Heart right ventricle (tissue), 16 donors: ENCODE data around the gene SFSWAP. TPM values are rescaled to one million over a fixed set of nuclear protein-coding genes. Genes with fewer than 3 reads are reported as not detected.
"Not testable (repeated sequence)": the region's sequence is repeated elsewhere in the genome, so short reads cannot be mapped to it uniquely, and the experiment has no call there.

ENCODE experiments used
- ATAC-seq, 8 donors: fragments of 200-7000 bp; cut with Tn5 transposase; one replicate each; pipeline ENCODE4 v1.9.1; 2020; ENCODE audit warnings: mild to moderate bottlenecking in 8 of 8, moderate library complexity in 8 of 8, moderate number of reproducible peaks in 1 of 8
- DNase-seq, 2 donors: peaks; one replicate each; pipeline ENCODE4 v3.0.0-alpha.2; 2020
- H3K27ac ChIP-seq, 10 donors: fragments of 200-600 bp; sonication (generic) in 2 of 10; one replicate each; pipeline versions ENCODE4 v1.5.0 to v1.8.0; 2020 to 2022; ENCODE audit warnings: mild to moderate bottlenecking in 3 of 10
- H3K27me3 ChIP-seq, 7 donors: fragments of 200-600 bp; one replicate each; pipeline ENCODE4 v1.8.0; 2021 to 2022; ENCODE audit warnings: mild to moderate bottlenecking in 2 of 7
- H3K36me3 ChIP-seq, 9 donors: fragments of 200-600 bp; sonication (generic) in 1 of 9; one replicate each; pipeline versions ENCODE4 v1.5.0 to v1.8.0; 2020 to 2022; ENCODE audit warnings: mild to moderate bottlenecking in 2 of 9
- H3K4me1 ChIP-seq, 9 donors: fragments of 200-600 bp; sonication (generic) in 1 of 9; one replicate each; pipeline versions ENCODE4 v1.5.0 to v1.8.0; 2020 to 2022; ENCODE audit warnings: mild to moderate bottlenecking in 4 of 9
- H3K4me3 ChIP-seq, 10 donors: fragments of 200-600 bp; sonication (generic) in 2 of 10; one replicate each; pipeline versions ENCODE4 v1.5.0 to v1.8.0; 2020 to 2022; ENCODE audit warnings: mild to moderate bottlenecking in 7 of 10, moderate library complexity in 2 of 10
- H3K9me3 ChIP-seq, 11 donors: fragments of 200-600 bp in 10 of 11; sonication (generic) in 2 of 11; one replicate each; pipeline versions ENCODE4 v1.5.0 to v1.8.0; 2013 to 2022; ENCODE audit warnings: mild to moderate bottlenecking in 2 of 11, control low read depth in 1 of 11, moderate library complexity in 1 of 11
- WGBS, 2 donors: extraction: QIAGEN DNeasy Blood & Tissue Kit; methylation state at CpG; one replicate each; pipeline ENCODE4 v1.1.7; 2013; ENCODE audit warnings: inconsistent platforms in 1 of 2; 5-methylcytosine and 5-hydroxymethylcytosine counted together
- intact Hi-C, 10 donors: fragments of 100-400 bp; cut with DNase I; formaldehyde crosslinking; loops; one replicate each; pipeline versions ENCODE4 v1.11.1 to v1.14.2; 2022
- long read RNA-seq, 3 donors: library from polyadenylated mRNA; unstranded; transcript quantifications; one replicate each; pipeline ENCODE4 v2.0.0, GENCODE V29; 2020 to 2021
- polyA plus RNA-seq, 2 donors: library from polyadenylated mRNA; stranded (reverse); fragments of 200-250 nt; gene quantifications; one replicate each; pipeline ENCODE4 v1.2.3, GENCODE V29; 2013
- total RNA-seq, 10 donors: library from RNA; stranded (reverse); fragmentation: NEBNext Ultra II Directional in 3 of 10; extraction: Animal tissue kit (Norgen Biotek cat#: 25700) in 3 of 10; gene quantifications; one replicate each; pipeline versions ENCODE4 v1.2.1 to v1.2.4, GENCODE V29; 2021 to 2023
- TF ChIP-seq, protein P1 (sequence below), 9 donors: fragments of 200-600 bp; sonication (generic) in 2 of 9; IDR thresholded peaks; one replicate each; pipeline versions ENCODE4 v1.5.0 to v1.8.0; 2021 to 2022; ENCODE audit warnings: antibody characterized with exemption in 9 of 9, mild to moderate bottlenecking in 5 of 9, moderate library complexity in 1 of 9
- donor health status: Arrhythmogenic right ventricular cardiomyopathy.
- donor health status: ischemic (EF 13 %, LVEDD 7.1; RV severe dilation, severe dysfunction).
- donor health status: healthy with polysubstance abuse.
- donor health status: DM: no; HTN: yes; CAD: no.
- donor health status: DM: no; HTN: no; CAD: no.
- donor health status: ischemic (EF 25% LVEDD 6.9; RV normal size, moderate dysfunction).
- donor health status: ischemic (EF 25% LVEDD 5.7; RV mildly dilated, moderate dysfunction).
- donor health status: healthy.
- donor health status: DM: yes; HTN: yes; CAD: no.
- donor health status: Ischemic cardiomyopathy.
- donor health status: ischemic (EF 35%, LVEDD 5.7; RV mildly dilated, moderate dysfunction).
- donor health status: nonischemic (EF 11% LVEDD 7.7; RV severe dilation, severe dysfunction).
- donor health status: DM: yes; HTN: yes; CAD: no.
- donor health status: PGD.
- donor health status: ischemic (EF 29% LVEDD 5.4; RV normal size, mild dysfunction).
- donor health status: nonischemic (EF 23%, LVEDD 6.1; RV moderate dilation, normal function).

The SFSWAP gene
- total RNA-seq, result 10 to 100 TPM; 14.8 to 26.8 (median 19.6) TPM
- 10 to 100 TPM; 14.5 to 34.1 TPM for polyA plus RNA-seq
- long read RNA-seq, donor 1, full-length matches to known transcripts, result 1 of 30 reads
- long read RNA-seq, donor 1, partial matches to known transcripts, result 26 of 30 reads
- long read RNA-seq, donor 1, other reads (novel, unspliced or antisense), result 3 of 30 reads
- long read RNA-seq, donor 2, partial matches to known transcripts, result 22 of 28 reads
- long read RNA-seq, donor 2, other reads (novel, unspliced or antisense), result 6 of 28 reads
- long read RNA-seq, donor 3, partial matches to known transcripts, result 25 of 33 reads
- long read RNA-seq, donor 3, other reads (novel, unspliced or antisense), result 8 of 33 reads

- peak; percentile 96 to 98 (median 97) for ATAC-seq
Measured at GRCh38 chr12:131710464-131711457, at the start of gene SFSWAP. Gene SFSWAP (plus strand): TSS chr12:131711090. CDS start chr12:131711230, 140 bp downstream.

DNA sequence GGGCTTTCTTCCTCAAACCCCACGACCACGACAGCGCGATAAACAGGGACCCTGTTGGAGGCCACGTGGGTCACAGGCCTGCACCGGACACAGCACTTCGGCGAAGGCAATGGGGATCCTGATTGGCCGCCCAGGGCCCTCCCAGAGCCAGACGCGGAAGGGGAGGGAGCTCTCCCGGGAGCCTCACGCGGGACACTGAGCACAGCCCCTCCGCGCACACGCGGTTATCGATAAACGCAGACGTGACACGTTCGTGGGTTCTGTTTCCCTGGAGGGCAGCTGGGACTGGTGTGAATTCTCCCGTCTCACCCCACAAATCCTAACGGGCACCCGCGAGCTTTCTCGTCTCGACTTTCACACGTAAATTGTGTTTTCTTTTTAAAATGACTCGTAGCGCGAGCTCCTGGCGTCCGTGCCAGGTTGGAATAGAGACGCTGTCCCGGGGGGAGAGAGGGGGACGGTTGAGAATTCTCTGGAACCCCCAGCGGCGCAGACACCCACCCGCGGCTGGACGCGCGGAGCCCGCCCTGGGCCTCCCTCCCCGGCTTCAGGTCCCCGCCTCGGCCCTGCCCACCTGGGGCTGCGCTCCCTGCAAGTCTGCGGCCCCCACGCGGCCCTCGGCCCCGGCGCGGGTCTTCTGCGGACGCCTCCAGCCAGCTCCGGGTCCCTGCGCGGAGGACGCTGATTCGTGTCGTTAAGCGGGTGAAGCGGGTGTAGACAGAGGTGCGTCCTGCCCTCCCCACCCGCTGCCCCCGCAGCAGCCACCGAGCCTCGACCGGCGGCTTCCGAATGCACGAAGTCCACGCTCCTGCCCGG lies 49.5 kb upstream of the SFSWAP start:
- peaks cover 0 to 24% (median 13%) of the 10 kb centered on the region in 7 donors for H3K27me3 ChIP-seq
- not testable (repeated sequence) for H3K9me3 ChIP-seq, H3K27ac ChIP-seq, H3K4me1 ChIP-seq, H3K36me3 ChIP-seq, DNase-seq
- 15 to 20% methylated on average over 14 to 23 of the region's 78 CpGs for whole genome bisulfite sequencing, 2 donors
- peak overlapping the region in 5 of 10 donors; percentile 10 to 45 (median 38) for H3K4me3 ChIP-seq
- intact Hi-C loops, result loop anchor here in 2 of 10 donors (10.0 kb wide), 1 partner anchor 367 kb away; no protein-coding TSS in a partner anchor
- peak in 7 of 8 donors; percentile 10 to 61 (median 38) for ATAC-seq

More at GRCh38 chr12:131710464-131711457, at the start of gene SFSWAP:
- Histone ChIP-seq H3K36me3 (peaks cover 0 to 31% (median 20%) of the 10 kb centered on the region in 9 donors), H3K27me3 (no peaks in the 10 kb centered on the region), H3K27ac (peak within 1 kb of the TSS; percentile 87 to 100 (median 96)), H3K4me3 (peak within 1 kb of the TSS; percentile 57 to 100 (median 91)), H3K9me3 (peaks cover 0 to 8% (median 0%) of the 10 kb centered on the region in 11 donors), H3K4me1 (peaks cover 2 to 30% (median 23%) of the 10 kb centered on the region in 9 donors)
- DNase-seq, result peak; percentile 74 to 76
- TF ChIP-seq, protein P1, sequence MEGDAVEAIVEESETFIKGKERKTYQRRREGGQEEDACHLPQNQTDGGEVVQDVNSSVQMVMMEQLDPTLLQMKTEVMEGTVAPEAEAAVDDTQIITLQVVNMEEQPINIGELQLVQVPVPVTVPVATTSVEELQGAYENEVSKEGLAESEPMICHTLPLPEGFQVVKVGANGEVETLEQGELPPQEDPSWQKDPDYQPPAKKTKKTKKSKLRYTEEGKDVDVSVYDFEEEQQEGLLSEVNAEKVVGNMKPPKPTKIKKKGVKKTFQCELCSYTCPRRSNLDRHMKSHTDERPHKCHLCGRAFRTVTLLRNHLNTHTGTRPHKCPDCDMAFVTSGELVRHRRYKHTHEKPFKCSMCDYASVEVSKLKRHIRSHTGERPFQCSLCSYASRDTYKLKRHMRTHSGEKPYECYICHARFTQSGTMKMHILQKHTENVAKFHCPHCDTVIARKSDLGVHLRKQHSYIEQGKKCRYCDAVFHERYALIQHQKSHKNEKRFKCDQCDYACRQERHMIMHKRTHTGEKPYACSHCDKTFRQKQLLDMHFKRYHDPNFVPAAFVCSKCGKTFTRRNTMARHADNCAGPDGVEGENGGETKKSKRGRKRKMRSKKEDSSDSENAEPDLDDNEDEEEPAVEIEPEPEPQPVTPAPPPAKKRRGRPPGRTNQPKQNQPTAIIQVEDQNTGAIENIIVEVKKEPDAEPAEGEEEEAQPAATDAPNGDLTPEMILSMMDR (IDR thresholded peaks at IDR 0.05), result no peak
- intact Hi-C loops, result loop anchor here in 4 of 10 donors (5.0 to 10.0 kb wide), 4 partner anchors 106 to 793 kb away; partner anchors contain the start of gene EP400 (in 1 of the 4)
- 0% methylated on average over 90 of the region's 90 CpGs for WGBS, 2 donors

DNA sequence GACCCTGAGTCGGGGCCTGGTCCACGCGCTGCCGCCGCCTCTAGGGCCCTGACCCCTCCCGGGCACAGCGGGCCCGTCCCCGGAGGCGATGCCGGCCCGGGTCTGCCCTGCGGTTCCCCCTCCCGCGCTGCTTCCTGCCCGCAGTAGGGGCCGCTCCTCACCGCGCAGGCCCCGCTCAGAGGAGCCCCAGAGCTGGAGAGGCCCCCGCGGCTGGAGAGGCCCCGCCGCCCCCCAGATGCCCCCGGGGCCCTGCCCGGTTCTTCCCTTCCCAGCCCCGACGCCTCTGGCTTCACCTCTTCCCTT lies 49.0 kb upstream of the SFSWAP start:
- H3K27me3 ChIP-seq, result peaks cover 0 to 24% (median 13%) of the 10 kb centered on the region in 7 donors
- not testable (repeated sequence) for H3K9me3 ChIP-seq, H3K4me1 ChIP-seq, H3K27ac ChIP-seq, H3K36me3 ChIP-seq, DNase-seq, H3K4me3 ChIP-seq
- intact Hi-C loops, result loop anchor here in 2 of 10 donors (10.0 kb wide), 1 partner anchor 367 kb away; no protein-coding TSS in a partner anchor
- peak in 1 of 8 donors; percentile 30 for ATAC-seq
- WGBS, 2 donors, result no CpG with 5 or more reads among the region's 28 CpGs

DNA sequence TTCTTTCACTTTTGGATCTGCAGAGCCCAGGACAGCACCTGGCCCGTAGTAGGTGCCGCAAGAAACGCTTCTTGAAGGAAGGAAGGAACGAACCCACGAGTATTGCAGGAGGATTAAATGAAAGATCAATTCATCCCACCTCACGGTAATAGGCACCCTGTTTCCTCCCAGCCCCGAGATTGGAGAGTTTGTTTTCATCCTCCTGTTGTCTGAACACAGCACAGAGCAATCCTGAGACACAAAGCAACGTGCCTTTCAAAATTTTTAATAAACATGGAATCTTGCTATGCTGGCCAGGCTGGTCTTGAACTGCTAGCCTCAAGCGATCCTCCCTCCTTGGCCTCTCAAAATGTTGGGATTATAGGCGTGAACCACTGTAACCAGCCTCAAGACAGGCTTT lies 48.5 kb upstream of the SFSWAP start:
- H3K27me3 ChIP-seq, result peaks cover 0 to 24% (median 13%) of the 10 kb centered on the region in 7 donors
- H3K4me3 ChIP-seq, H3K36me3 ChIP-seq, ATAC-seq, H3K4me1 ChIP-seq, H3K9me3 ChIP-seq, H3K27ac ChIP-seq, DNase-seq: not testable (repeated sequence)
- intact Hi-C loops, result loop anchor here in 2 of 10 donors (10.0 kb wide), 1 partner anchor 368 kb away; no protein-coding TSS in a partner anchor
- 80% methylated on average over 10 of the region's 10 CpGs for WGBS, 2 donors

GRCh38 chr12:131665666-131666065 lies 45.2 kb upstream of the SFSWAP start:
- 85 to 88% methylated on average over 17 of the region's 17 CpGs for WGBS, 2 donors
- not testable (repeated sequence) for H3K9me3 ChIP-seq, ATAC-seq, DNase-seq, H3K36me3 ChIP-seq, H3K4me1 ChIP-seq, H3K4me3 ChIP-seq, H3K27ac ChIP-seq
- intact Hi-C loops, result loop anchor here in 3 of 10 donors (5.0 to 10.0 kb wide), 2 partner anchors 371 to 373 kb away; no protein-coding TSS in a partner anchor
- peaks cover 0 to 16% (median 5%) of the 10 kb centered on the region in 7 donors for H3K27me3 ChIP-seq

DNA sequence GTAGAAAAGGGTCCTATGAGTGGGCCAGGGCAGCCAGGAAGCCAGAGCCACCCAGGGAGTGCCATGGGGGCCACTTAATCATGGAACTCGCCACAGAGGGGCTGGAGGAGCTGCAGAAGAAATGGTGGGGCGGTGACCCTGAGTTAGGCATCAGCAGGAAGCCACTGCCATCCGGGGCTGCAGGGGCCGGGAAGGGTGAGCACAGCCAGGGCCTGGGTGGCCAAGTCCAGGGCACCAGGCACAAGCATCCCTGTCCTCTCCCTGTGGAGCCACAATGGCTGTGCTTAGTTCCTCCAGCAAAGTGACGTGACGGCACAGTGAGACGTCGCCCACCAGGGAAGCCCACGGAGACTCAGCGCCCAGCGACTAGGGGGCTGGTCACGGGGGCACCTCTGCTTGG lies 44.4 kb upstream of the SFSWAP start:
- peak in 1 of 8 donors; percentile 30 for ATAC-seq
- DNase-seq, H3K9me3 ChIP-seq, H3K4me3 ChIP-seq, H3K4me1 ChIP-seq, H3K36me3 ChIP-seq, H3K27ac ChIP-seq: not testable (repeated sequence)
- intact Hi-C loops, result loop anchor here in 3 of 10 donors (5.0 to 10.0 kb wide), 2 partner anchors 372 to 374 kb away; no protein-coding TSS in a partner anchor
- 78 to 84% methylated on average over 4 of the region's 12 CpGs for WGBS, 2 donors
- peaks cover 0 to 16% (median 8%) of the 10 kb centered on the region in 7 donors for H3K27me3 ChIP-seq

GRCh38 chr12:131666978-131667601 lies 43.8 kb upstream of the SFSWAP start:
- H3K36me3 ChIP-seq, H3K4me1 ChIP-seq, H3K4me3 ChIP-seq, H3K9me3 ChIP-seq: not testable (repeated sequence)
- Histone ChIP-seq H3K27ac (peak overlapping the region in 1 of 10 donors; percentile 44), H3K27me3 (peaks cover 0 to 20% (median 9%) of the 10 kb centered on the region in 7 donors)
- ATAC-seq, result peak in 1 of 8 donors; percentile 16
- intact Hi-C loops, result loop anchor here in 3 of 10 donors (5.0 to 10.0 kb wide), 2 partner anchors 372 to 375 kb away; no protein-coding TSS in a partner anchor
- DNase-seq, result peak in 1 of 2 donors; percentile 4
- WGBS, 2 donors, result 71 to 75% methylated on average over 12 of the region's 12 CpGs
